Upper lobe of right lung (tissue), 1 donor: ENCODE measurements around the gene EYS. TPM values are rescaled to one million over a fixed set of nuclear protein-coding genes. Genes with fewer than 3 reads are reported as not detected.

ENCODE experiments used
- ATAC-seq: fragments of 200-7000 bp; cut with Tn5 transposase; one replicate; pipeline ENCODE4 v1.9.1; 2020; ENCODE audit warnings: mild to moderate bottlenecking, moderate library complexity
- DNase-seq: peaks from one replicate; pipeline ENCODE4 v3.0.0-alpha.2; 2020
- H3K27ac ChIP-seq: fragments of 200-600 bp; one replicate; pipeline ENCODE4 v1.8.0; 2022
- H3K27me3 ChIP-seq: fragments of 200-600 bp; one replicate; pipeline ENCODE4 v1.8.0; 2022; ENCODE audit warnings: mild to moderate bottlenecking
- H3K36me3 ChIP-seq: fragments of 200-600 bp; one replicate; pipeline ENCODE4 v1.8.0; 2022
- H3K4me1 ChIP-seq: fragments of 200-600 bp; one replicate; pipeline ENCODE4 v1.8.0; 2022
- H3K4me3 ChIP-seq: fragments of 200-600 bp; one replicate; pipeline ENCODE4 v1.8.0; 2022; ENCODE audit warnings: mild to moderate bottlenecking
- H3K9me3 ChIP-seq: fragments of 200-600 bp; one replicate; pipeline ENCODE4 v1.8.0; 2022
- CTCF ChIP-seq: fragments of 200-600 bp; IDR thresholded peaks from one replicate; pipeline ENCODE4 v1.8.0; 2022; ENCODE audit warnings: antibody characterized with exemption
- intact Hi-C: fragments of 100-400 bp; cut with DNase I; formaldehyde crosslinking; loops from one replicate; pipeline ENCODE4 v1.11.0; 2022
- total RNA-seq: library from RNA; stranded (reverse); fragmentation: NEBNext Ultra II Directional; extraction: Animal tissue kit (Norgen Biotek cat#: 25700); gene quantifications from one replicate; pipeline ENCODE4 v1.2.1, GENCODE V29; 2021
- donor health status: DM: no; HTN: yes; CAD: no; lungs with severe emphysema.

The EYS gene
- total RNA-seq, 1 donor from 2014 or later = not detected

GRCh38 chr6:65692109-65692508, 14.9 kb downstream of the EYS start:
- intact Hi-C loops = no loop called here
- Histone ChIP-seq H3K4me3 (no peak overlapping the region), H3K4me1 (no peaks in the 10 kb centered on the region), H3K36me3 (no peaks in the 10 kb centered on the region), H3K27me3 (no peaks in the 10 kb centered on the region), H3K9me3 (no peaks in the 10 kb centered on the region), H3K27ac (no peak overlapping the region)
- no peak for TF ChIP-seq CTCF
- ATAC-seq = no peak
- DNase-seq = no peak

- TF ChIP-seq CTCF = no peak
- DNase-seq = no peak
- Histone ChIP-seq H3K4me1 (no peaks in the 10 kb centered on the region), H3K27me3 (no peaks in the 10 kb centered on the region), H3K9me3 (no peaks in the 10 kb centered on the region), H3K36me3 (no peaks in the 10 kb centered on the region), H3K27ac (no peak overlapping the region), H3K4me3 (no peak overlapping the region)
- intact Hi-C loops = no loop called here
- no peak for ATAC-seq
Measured at GRCh38 chr6:65680232-65680631, 26.8 kb downstream of the EYS start.

- intact Hi-C loops = no loop called here
- Histone ChIP-seq H3K27me3 (no peaks in the 10 kb centered on the region), H3K4me1 (no peaks in the 10 kb centered on the region), H3K27ac (no peak overlapping the region), H3K4me3 (no peak overlapping the region), H3K36me3 (no peaks in the 10 kb centered on the region), H3K9me3 (no peaks in the 10 kb centered on the region)
- ATAC-seq = peak; percentile 51
- no peak for DNase-seq
- no peak for TF ChIP-seq CTCF
Measured at GRCh38 chr6:65671922-65672321, 35.1 kb downstream of the EYS start.

GRCh38 chr6:65667916-65668656, 38.9 kb downstream of the EYS start:
- no peak for DNase-seq
- Histone ChIP-seq H3K27ac (no peak overlapping the region), H3K36me3 (no peaks in the 10 kb centered on the region), H3K27me3 (no peaks in the 10 kb centered on the region), H3K4me3 (no peak overlapping the region), H3K4me1 (no peaks in the 10 kb centered on the region), H3K9me3 (no peaks in the 10 kb centered on the region)
- no peak for TF ChIP-seq CTCF
- ATAC-seq = no peak
- intact Hi-C loops = no loop called here

- no peaks in the 10 kb centered on the region for H3K4me1 ChIP-seq
- H3K4me3 ChIP-seq = no peak overlapping the region
- ATAC-seq = no peak
- DNase-seq = no peak
- H3K36me3 ChIP-seq = no peaks in the 10 kb centered on the region
- H3K27ac ChIP-seq = no peak overlapping the region
- no peaks in the 10 kb centered on the region for H3K27me3 ChIP-seq
- intact Hi-C loops = no loop called here
- TF ChIP-seq CTCF = no peak
- no peaks in the 10 kb centered on the region for H3K9me3 ChIP-seq
Measured at GRCh38 chr6:65650086-65650485, 56.9 kb downstream of the EYS start.

- no peaks in the 10 kb centered on the region for H3K9me3 ChIP-seq
- H3K27me3 ChIP-seq = no peaks in the 10 kb centered on the region
- no peak for TF ChIP-seq CTCF
- H3K4me1 ChIP-seq = no peaks in the 10 kb centered on the region
- intact Hi-C loops = no loop called here
- H3K36me3 ChIP-seq = no peaks in the 10 kb centered on the region
- H3K27ac ChIP-seq = no peak overlapping the region
- H3K4me3 ChIP-seq = no peak overlapping the region
- DNase-seq = no peak
- no peak for ATAC-seq
Measured at GRCh38 chr6:65649392-65649791, 57.6 kb downstream of the EYS start.
